ENCODE results near the gene SYNC. TPM values are rescaled to one million over a fixed set of nuclear protein-coding genes. Genes with fewer than 3 reads are reported as not detected.

The SYNC gene
- total and polyA plus RNA-seq, 2 experiments from 2014 or later, result not detected

GRCh38 chr1:32706491-32706890 is 3.9 kb upstream of the SYNC start:
- H3K27ac ChIP-seq (ENCODE audit: low read depth), result no peak overlapping the region
- H3K36me3 ChIP-seq (ENCODE audit: insufficient read depth), result no peaks in the 10 kb centered on the region
- no peak overlapping the region for H2AFZ ChIP-seq
- H3K4me3 ChIP-seq, result no peak overlapping the region
- ATAC-seq, result no peak
- H4K20me1 ChIP-seq (replicated peaks; ENCODE audit: insufficient read depth), result no peaks in the 10 kb centered on the region; the same call in 1 of the 2 replicates
- no peaks in the 10 kb centered on the region for H3K9me2 ChIP-seq (ENCODE audit: insufficient read depth)
- peaks cover 12% of the 10 kb centered on the region for H3K4me1 Mint-ChIP-seq
- H3K4me1 ChIP-seq (ENCODE audit: insufficient read depth), result peaks cover 9% of the 10 kb centered on the region
- no peaks in the 10 kb centered on the region; the same call in 2 of the 3 replicates for H3K36me3 Mint-ChIP-seq (ENCODE audit: low read depth)
- H3K4me2 ChIP-seq, result no peak overlapping the region
- H3K27me3 ChIP-seq (ENCODE audit: insufficient read depth), result peaks cover 33% of the 10 kb centered on the region
- peaks cover 13% of the 10 kb centered on the region; the same call in 1 of the 2 replicates for H3F3A ChIP-seq (replicated peaks; ENCODE audit: low read depth)
- peaks cover 26% of the 10 kb centered on the region for H3K27me3 Mint-ChIP-seq (ENCODE audit: insufficient read depth, low read depth, poor library complexity)
- no peak for DNase-seq (ENCODE audit: low spot score)
- no peak overlapping the region for H3K4me3 Mint-ChIP-seq
- H3K9me3 Mint-ChIP-seq, result no peaks in the 10 kb centered on the region
- TF ChIP-seq EZH2phosphoT487 (IDR thresholded peaks at IDR 0.05; ENCODE audit: unreplicated experiment), result no peak
- no peak for TF ChIP-seq ZNF331 (CRISPR knock-in tag; IDR thresholded peaks at IDR 0.05; ENCODE audit: low read depth)
- no peak for TF ChIP-seq JUNB (IDR thresholded peaks at IDR 0.05; ENCODE audit: unreplicated experiment)
- H3K27ac Mint-ChIP-seq, result no peak overlapping the region
- H3K79me2 ChIP-seq (replicated peaks; ENCODE audit: insufficient read depth), result no peaks in the 10 kb centered on the region

GRCh38 chr1:32705516-32705915 is 2.9 kb upstream of the SYNC start:
- Histone ChIP-seq H3K27ac (ENCODE audit: low read depth) (no peak overlapping the region), H3K27me3 (ENCODE audit: insufficient read depth) (peaks cover 39% of the 10 kb centered on the region), H2AFZ (no peak overlapping the region), H3K79me2 (replicated peaks; ENCODE audit: insufficient read depth) (no peaks in the 10 kb centered on the region), H3K4me1 (ENCODE audit: insufficient read depth) (peaks cover 9% of the 10 kb centered on the region), H3K4me2 (no peak overlapping the region), H4K20me1 (replicated peaks; ENCODE audit: insufficient read depth) (no peaks in the 10 kb centered on the region; the same call in 1 of the 2 replicates), H3F3A (replicated peaks; ENCODE audit: low read depth) (peaks cover 11% of the 10 kb centered on the region; the same call in 1 of the 2 replicates), H3K36me3 (ENCODE audit: insufficient read depth) (no peaks in the 10 kb centered on the region), H3K4me3 (no peak overlapping the region), H3K9me2 (ENCODE audit: insufficient read depth) (no peaks in the 10 kb centered on the region)
- no peak overlapping the region for H3K4me3 Mint-ChIP-seq
- no peaks in the 10 kb centered on the region for H3K9me3 Mint-ChIP-seq
- DNase-seq (ENCODE audit: low spot score) (no peak), ATAC-seq (no peak)
- H3K27ac Mint-ChIP-seq, result no peak overlapping the region
- H3K27me3 Mint-ChIP-seq (ENCODE audit: insufficient read depth, low read depth, poor library complexity), result peaks cover 29% of the 10 kb centered on the region
- H3K4me1 Mint-ChIP-seq, result peaks cover 12% of the 10 kb centered on the region
- no peaks in the 10 kb centered on the region; the same call in 2 of the 3 replicates for H3K36me3 Mint-ChIP-seq (ENCODE audit: low read depth)
- TF ChIP-seq ZNF462 (CRISPR knock-in tag; IDR thresholded peaks at IDR 0.05), result no peak
- TF ChIP-seq STAT1 (IDR thresholded peaks at IDR 0.05; ENCODE audit: unreplicated experiment), result no peak
- TF ChIP-seq, protein P1, sequence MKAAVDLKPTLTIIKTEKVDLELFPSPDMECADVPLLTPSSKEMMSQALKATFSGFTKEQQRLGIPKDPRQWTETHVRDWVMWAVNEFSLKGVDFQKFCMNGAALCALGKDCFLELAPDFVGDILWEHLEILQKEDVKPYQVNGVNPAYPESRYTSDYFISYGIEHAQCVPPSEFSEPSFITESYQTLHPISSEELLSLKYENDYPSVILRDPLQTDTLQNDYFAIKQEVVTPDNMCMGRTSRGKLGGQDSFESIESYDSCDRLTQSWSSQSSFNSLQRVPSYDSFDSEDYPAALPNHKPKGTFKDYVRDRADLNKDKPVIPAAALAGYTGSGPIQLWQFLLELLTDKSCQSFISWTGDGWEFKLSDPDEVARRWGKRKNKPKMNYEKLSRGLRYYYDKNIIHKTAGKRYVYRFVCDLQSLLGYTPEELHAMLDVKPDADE (IDR thresholded peaks at IDR 0.05), result no peak
- no peak for TF ChIP-seq EZH2 (IDR thresholded peaks at IDR 0.05; ENCODE audit: low read depth, unreplicated experiment)
- TF ChIP-seq ZNF114 (CRISPR knock-in tag; IDR thresholded peaks at IDR 0.05), result no peak
- no peak for TF ChIP-seq JUNB (IDR thresholded peaks at IDR 0.05; ENCODE audit: unreplicated experiment)
- TF ChIP-seq CTCF (conservative IDR thresholded peaks at IDR 0.05; ENCODE audit: low read depth in 2 of 2), result no peak
- TF ChIP-seq NANOG (IDR thresholded peaks at IDR 0.05; ENCODE audit: borderline replicate concordance), result no peak
- TF ChIP-seq CREB1 (CRISPR knock-in tag; IDR thresholded peaks at IDR 0.05; ENCODE audit: low read depth), result no peak
- TF ChIP-seq ZNF331 (CRISPR knock-in tag; IDR thresholded peaks at IDR 0.05; ENCODE audit: low read depth), result no peak
- no peak for TF ChIP-seq EZH2phosphoT487 (IDR thresholded peaks at IDR 0.05; ENCODE audit: unreplicated experiment)
